OCI-LY7 (cell line): ENCODE measurements around the gene SMYD1. TPM values are rescaled to one million over a fixed set of nuclear protein-coding genes. Genes with fewer than 3 reads are reported as not detected.

ENCODE experiments used
- BruUV-seq: library from RNA; stranded (reverse); fragments of 400-500 nt; replicated peaks from 2 replicates; lab custom pipeline; 2021; lab: Mats Ljungman, UMichigan
- CTCF ChIA-PET: fragments of 300-600 bp; sonication (Branson Sonifier 250); formaldehyde crosslinking; loops from one replicate; lab custom pipeline; 2022; ENCODE audit warnings: antibody characterized with exemption; ENCODE audit not compliant: unreplicated experiment; lab: Charles Lee
- POLR2A ChIA-PET: fragments of 300-600 bp; sonication (Branson Sonifier 250); formaldehyde crosslinking; loops from one replicate; lab custom pipeline; 2022; ENCODE audit warnings: antibody characterized with exemption; lab: Charles Lee
- DNase-seq: peaks from one replicate; pipeline ENCODE4 v3.0.0-alpha.2; 2015; ENCODE audit warnings: low spot score
- H2AFZ ChIP-seq: fragments of 200-600 bp; sonication (generic), shearing (Covaris generic); 2 replicates; pipeline ENCODE4 v1.6.1; 2014; ENCODE audit warnings: mild to moderate bottlenecking, antibody characterized with exemption, low read length, moderate library complexity
- H3K27ac ChIP-seq: fragments of 200-600 bp; sonication (generic); 2 replicates; pipeline ENCODE4 v1.5.1; 2014; ENCODE audit warnings: mixed run types, low read depth, mild to moderate bottlenecking, moderate library complexity, low read length, inconsistent platforms; ENCODE audit not compliant: poor library complexity, severe bottlenecking
- H3K36me3 ChIP-seq: fragments of 200-600 bp; sonication (generic); 2 replicates; pipeline ENCODE4 v1.6.1; 2014; ENCODE audit warnings: mild to moderate bottlenecking, antibody characterized with exemption, low read length, moderate library complexity, mixed read lengths; ENCODE audit not compliant: insufficient read depth
- H3K4me1 ChIP-seq: fragments of 200-600 bp; sonication (generic); 2 replicates; pipeline ENCODE4 v1.5.1; 2014; ENCODE audit warnings: mild to moderate bottlenecking, low read length; ENCODE audit not compliant: insufficient read depth, poor library complexity, severe bottlenecking
- H3K4me2 ChIP-seq: fragments of 200-600 bp; sonication (generic); 2 replicates; pipeline ENCODE4 v1.6.1; 2014; ENCODE audit warnings: mild to moderate bottlenecking, low read length
- H3K4me3 ChIP-seq: fragments of 200-600 bp; sonication (generic); 2 replicates; pipeline ENCODE4 v1.5.1; 2014; ENCODE audit warnings: mild to moderate bottlenecking, low read depth, low read length; ENCODE audit not compliant: poor library complexity, severe bottlenecking
- H3K79me2 ChIP-seq: fragments of 200-600 bp; sonication (generic); 2 replicates; pipeline ENCODE4 v1.6.1; 2016; ENCODE audit warnings: low read depth, mild to moderate bottlenecking, low read length, moderate library complexity, mixed read lengths; ENCODE audit not compliant: insufficient read depth
- H3K9me2 ChIP-seq: fragments of 200-600 bp; sonication (generic); 2 replicates; pipeline ENCODE4 v1.6.1; 2016; ENCODE audit warnings: mild to moderate bottlenecking, low read length, mixed read lengths; ENCODE audit not compliant: insufficient read depth
- H3K9me3 ChIP-seq: fragments of 200-600 bp; sonication (generic); 2 replicates; pipeline ENCODE4 v1.6.1; 2014; ENCODE audit warnings: mild to moderate bottlenecking, mixed run types, low read length, mixed read lengths
- H4K20me1 ChIP-seq: fragments of 200-600 bp; sonication (generic); 2 replicates; pipeline ENCODE4 v1.6.1; 2014; ENCODE audit warnings: mild to moderate bottlenecking, antibody characterized with exemption, low read length, moderate library complexity, mixed read lengths; ENCODE audit not compliant: insufficient read depth
- CTCF ChIP-seq: fragments of 200-600 bp; sonication (generic); conservative IDR thresholded peaks from 2 replicates; pipeline ENCODE4 v1.5.1; 2014; ENCODE audit warnings: mild to moderate bottlenecking, antibody characterized with exemption, low read length, moderate library complexity, mixed read lengths
- EZH2phosphoT487 ChIP-seq: fragments of 200-600 bp; sonication (generic); IDR thresholded peaks from 2 replicates; pipeline ENCODE4 v1.6.1; 2018; ENCODE audit warnings: low read depth, borderline replicate concordance, mild to moderate bottlenecking, mixed run types, antibody characterized with exemption, low read length, moderate library complexity, mixed read lengths
- intact Hi-C: fragments of 100-400 bp; cut with micrococcal nuclease; formaldehyde crosslinking; loops from one replicate; pipeline ENCODE4 v1.10.0; 2022; ENCODE audit not compliant: unreplicated experiment
- total RNA-seq, 2 experiments: library from RNA; depleted of rRNA in 1 of 2; stranded (reverse); fragments of >200 nt in 1 of 2; shearing (Covaris generic) in 1 of 2; gene quantifications; 2 replicates each; pipeline ENCODE4 v1.2.3, GENCODE V29; 2014 to 2022

Gene SMYD1
- total RNA-seq, 2 experiments from 2014 or later, result not detected

GRCh38 chr2:88141952-88142351 lies 74.3 kb downstream of the SMYD1 start:
- no peaks in the 10 kb centered on the region for H4K20me1 ChIP-seq
- no TSS peak for BruUV-seq
- intact Hi-C loops, result no loop called here
- H3K27ac ChIP-seq, result no peak overlapping the region
- H3K79me2 ChIP-seq, result no peaks in the 10 kb centered on the region
- no peak overlapping the region for H3K4me2 ChIP-seq
- H3K36me3 ChIP-seq, result no peaks in the 10 kb centered on the region
- no peak for DNase-seq
- TF ChIP-seq EZH2phosphoT487, result no peak
- TF ChIP-seq CTCF, result no peak
- no peaks in the 10 kb centered on the region for H3K4me1 ChIP-seq
- CTCF ChIA-PET, result no interaction called here
- no peak overlapping the region for H2AFZ ChIP-seq
- H3K9me2 ChIP-seq, result no peaks in the 10 kb centered on the region
- POLR2A ChIA-PET, result no interaction called here
- no peak overlapping the region for H3K4me3 ChIP-seq
- no peaks in the 10 kb centered on the region for H3K9me3 ChIP-seq

GRCh38 chr2:88144271-88144670 lies 76.6 kb downstream of the SMYD1 start:
- ChIA-PET POLR2A (no interaction called here), CTCF (no interaction called here)
- Histone ChIP-seq H3K9me3 (peaks cover 15% of the 10 kb centered on the region; the same call in 1 of the 2 replicates), H3K4me3 (no peak overlapping the region), H3K79me2 (no peaks in the 10 kb centered on the region), H3K9me2 (no peaks in the 10 kb centered on the region), H4K20me1 (no peaks in the 10 kb centered on the region), H2AFZ (no peak overlapping the region), H3K27ac (no peak overlapping the region), H3K4me2 (no peak overlapping the region), H3K36me3 (no peaks in the 10 kb centered on the region), H3K4me1 (no peaks in the 10 kb centered on the region)
- intact Hi-C loops, result no loop called here
- no peak for TF ChIP-seq CTCF
- no peak for TF ChIP-seq EZH2phosphoT487
- no TSS peak for BruUV-seq
- no peak for DNase-seq

GRCh38 chr2:88144914-88145497 lies 77.4 kb downstream of the SMYD1 start:
- H3K4me2 ChIP-seq, result no peak overlapping the region
- peaks cover 18% of the 10 kb centered on the region; the same call in 1 of the 2 replicates for H3K9me3 ChIP-seq
- no peaks in the 10 kb centered on the region for H4K20me1 ChIP-seq
- ChIA-PET POLR2A (interaction anchor here (0.7 kb wide), 1 partner anchor 14 kb away, joined by 4 read pairs; no protein-coding TSS in a partner anchor), CTCF (no interaction called here)
- no peak overlapping the region for H3K27ac ChIP-seq
- H3K36me3 ChIP-seq, result no peaks in the 10 kb centered on the region
- intact Hi-C loops, result loop anchor here (5.0 kb wide), 1 partner anchor 48 kb away; no protein-coding TSS in a partner anchor
- BruUV-seq, result no TSS peak
- no peak for DNase-seq
- H3K9me2 ChIP-seq, result no peaks in the 10 kb centered on the region
- H3K4me3 ChIP-seq, result no peak overlapping the region
- H2AFZ ChIP-seq, result no peak overlapping the region
- no peaks in the 10 kb centered on the region for H3K4me1 ChIP-seq
- TF ChIP-seq CTCF (no peak), EZH2phosphoT487 (no peak)
- no peaks in the 10 kb centered on the region for H3K79me2 ChIP-seq
